ENCODE data around the gene GDA. TPM values are rescaled to one million over a fixed set of nuclear protein-coding genes. Genes with fewer than 3 reads are reported as not detected.

GDA gene
- total and polyA plus RNA-seq, 2 of the 8 experiments (the other 6 are each of a cell fraction or from before 2014, with no cell fraction given): 0.35 to 3.0 TPM

DNA sequence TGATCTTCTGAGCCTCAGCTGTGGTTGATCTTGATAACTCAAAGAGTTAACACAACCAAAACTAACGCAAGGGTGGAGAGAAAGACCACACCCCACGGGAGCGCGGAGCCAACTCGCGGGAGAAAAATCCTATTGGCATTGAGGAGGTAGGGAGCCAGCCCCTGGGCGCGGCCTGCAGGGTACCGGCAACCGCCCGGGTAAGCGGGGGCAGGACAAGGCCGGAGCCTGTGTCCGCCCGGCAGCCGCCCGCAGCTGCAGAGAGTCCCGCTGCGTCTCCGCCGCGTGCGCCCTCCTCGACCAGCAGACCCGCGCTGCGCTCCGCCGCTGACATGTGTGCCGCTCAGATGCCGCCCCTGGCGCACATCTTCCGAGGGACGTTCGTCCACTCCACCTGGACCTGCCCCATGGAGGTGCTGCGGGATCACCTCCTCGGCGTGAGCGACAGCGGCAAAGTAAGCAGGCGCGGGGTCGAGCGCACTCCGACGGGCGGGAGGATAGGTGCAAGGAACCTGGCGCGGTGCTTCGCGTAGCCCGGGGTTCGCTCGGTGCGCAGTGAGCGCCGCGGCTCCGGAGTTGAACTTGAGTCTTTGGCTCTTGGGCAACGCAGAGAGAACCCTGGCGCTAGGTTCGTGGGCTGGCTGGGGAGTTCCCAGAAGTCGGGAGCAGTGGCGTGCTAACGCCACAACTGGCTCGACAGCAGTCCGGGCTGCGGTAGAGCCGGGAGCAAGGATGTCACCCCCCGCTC is at the start of gene GDA (continued):
- no peak for TF ChIP-seq CHD7 (IDR thresholded peaks at IDR 0.05; ENCODE audit: insufficient replicate concordance, low read length)
- no peak for TF ChIP-seq TCF12 (IDR thresholded peaks at IDR 0.05; ENCODE audit: low read depth, low read length)
- TF ChIP-seq, protein P1, sequence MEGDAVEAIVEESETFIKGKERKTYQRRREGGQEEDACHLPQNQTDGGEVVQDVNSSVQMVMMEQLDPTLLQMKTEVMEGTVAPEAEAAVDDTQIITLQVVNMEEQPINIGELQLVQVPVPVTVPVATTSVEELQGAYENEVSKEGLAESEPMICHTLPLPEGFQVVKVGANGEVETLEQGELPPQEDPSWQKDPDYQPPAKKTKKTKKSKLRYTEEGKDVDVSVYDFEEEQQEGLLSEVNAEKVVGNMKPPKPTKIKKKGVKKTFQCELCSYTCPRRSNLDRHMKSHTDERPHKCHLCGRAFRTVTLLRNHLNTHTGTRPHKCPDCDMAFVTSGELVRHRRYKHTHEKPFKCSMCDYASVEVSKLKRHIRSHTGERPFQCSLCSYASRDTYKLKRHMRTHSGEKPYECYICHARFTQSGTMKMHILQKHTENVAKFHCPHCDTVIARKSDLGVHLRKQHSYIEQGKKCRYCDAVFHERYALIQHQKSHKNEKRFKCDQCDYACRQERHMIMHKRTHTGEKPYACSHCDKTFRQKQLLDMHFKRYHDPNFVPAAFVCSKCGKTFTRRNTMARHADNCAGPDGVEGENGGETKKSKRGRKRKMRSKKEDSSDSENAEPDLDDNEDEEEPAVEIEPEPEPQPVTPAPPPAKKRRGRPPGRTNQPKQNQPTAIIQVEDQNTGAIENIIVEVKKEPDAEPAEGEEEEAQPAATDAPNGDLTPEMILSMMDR (IDR thresholded peaks at IDR 0.05; ENCODE audit: control extremely low read depth in 1 of 3, insufficient read depth in 1 of 3, low read depth in 1 of 3, low read length in 3 of 3): no peak
- no peak for TF ChIP-seq POLR2AphosphoS5 (IDR thresholded peaks at IDR 0.05; ENCODE audit: low read depth, low read length)
- no peak for TF ChIP-seq SIRT6 (IDR thresholded peaks at IDR 0.05; ENCODE audit: low read length)
- TF ChIP-seq POLR2A (IDR thresholded peaks at IDR 0.05; ENCODE audit: control extremely low read depth in 1 of 2, low read depth in 2 of 2, low read length in 2 of 2): no peak
- TF ChIP-seq SP4 (IDR thresholded peaks at IDR 0.05; ENCODE audit: low read length): no peak
- TF ChIP-seq E2F6 (IDR thresholded peaks at IDR 0.05): peak; percentile 98
